ENCODE measurements around the gene CAMSAP1.

CAMSAP1 gene

GRCh38 chr9:135787776-135788575, 119.4 kb downstream of the CAMSAP1 start:
- TF ChIP-seq CTCF (IDR thresholded peaks at IDR 0.05; ENCODE audit: low read depth, low read length) = no peak
- no peak for DNase-seq (ENCODE audit: extremely low read depth, low read depth)

- TF ChIP-seq CTCF (IDR thresholded peaks at IDR 0.05; ENCODE audit: low read depth, low read length) = no peak
- DNase-seq (ENCODE audit: extremely low read depth, low read depth) = no peak
Observed at GRCh38 chr9:135787317-135787716, 120.0 kb downstream of the CAMSAP1 start.

- no peak for DNase-seq (ENCODE audit: extremely low read depth, low read depth)
- no peak for TF ChIP-seq CTCF (IDR thresholded peaks at IDR 0.05; ENCODE audit: low read depth, low read length)
Observed at GRCh38 chr9:135786146-135786690, 121.1 kb downstream of the CAMSAP1 start.

- TF ChIP-seq CTCF (IDR thresholded peaks at IDR 0.05; ENCODE audit: low read depth, low read length) = no peak
Observed at GRCh38 chr9:135785013-135785575, 122.3 kb downstream of the CAMSAP1 start.

GRCh38 chr9:135783540-135784245, 123.7 kb downstream of the CAMSAP1 start:
- TF ChIP-seq CTCF (IDR thresholded peaks at IDR 0.05; ENCODE audit: low read depth, low read length) = no peak
- DNase-seq (ENCODE audit: extremely low read depth, low read depth) = no peak

More at GRCh38 chr9:135785013-135785575, 122.3 kb downstream of the CAMSAP1 start:
- DNase-seq (ENCODE audit: extremely low read depth, low read depth) = no peak

- DNase-seq (ENCODE audit: extremely low read depth, low read depth) = no peak
- no peak for TF ChIP-seq CTCF (IDR thresholded peaks at IDR 0.05; ENCODE audit: low read depth, low read length)
Observed at GRCh38 chr9:135782946-135783345, 124.4 kb downstream of the CAMSAP1 start.

All from AG09319 (cell line).